NCI-H748 treated with DMSO at 0.1 percent for 48 hours (cell line): Measurements from ENCODE around the gene VIPR1.
"Not testable (repeated sequence)": the region's sequence is repeated elsewhere in the genome, so short reads cannot be mapped to it uniquely, and the experiment has no call there.

Source experiments
- DNase-seq: peaks from one replicate; lab custom pipeline; 2025; lab: John Stamatoyannopoulos, UW

VIPR1 gene

GRCh38 chr3:42533161-42533897, 30.9 kb downstream of the VIPR1 start:
- DNase-seq, result no peak

- DNase-seq, result no peak
Measured at GRCh38 chr3:42535981-42536784, 33.7 kb downstream of the VIPR1 start.

GRCh38 chr3:42537350-42537749, 34.9 kb downstream of the VIPR1 start:
- no peak for DNase-seq

GRCh38 chr3:42539871-42540714, 37.6 kb downstream of the VIPR1 start:
- no peak for DNase-seq

- DNase-seq, result no peak
Measured at GRCh38 chr3:42541079-42541478, 38.6 kb downstream of the VIPR1 start.

- DNase-seq, result peak; percentile 24
Measured at GRCh38 chr3:42544492-42545283, 42.2 kb downstream of the VIPR1 start.

- DNase-seq, result no peak
Measured at GRCh38 chr3:42545284-42545900, 42.9 kb downstream of the VIPR1 start.

- no peak for DNase-seq
Measured at GRCh38 chr3:42546691-42547213, 44.3 kb downstream of the VIPR1 start.

GRCh38 chr3:42547401-42547945, 45.0 kb downstream of the VIPR1 start:
- no peak for DNase-seq

- DNase-seq, result no peak
Measured at GRCh38 chr3:42549131-42549530, 46.7 kb downstream of the VIPR1 start.

- no peak for DNase-seq
Measured at GRCh38 chr3:42550250-42550649, 47.8 kb downstream of the VIPR1 start.

- DNase-seq, result no peak
Measured at GRCh38 chr3:42552830-42553229, 50.4 kb downstream of the VIPR1 start.

GRCh38 chr3:42556089-42556632, 53.7 kb downstream of the VIPR1 start:
- DNase-seq, result no peak

GRCh38 chr3:42556817-42557216, 54.4 kb downstream of the VIPR1 start:
- DNase-seq, result not testable (repeated sequence)

- DNase-seq, result no peak
Measured at GRCh38 chr3:42557854-42558253, 55.4 kb downstream of the VIPR1 start.

- DNase-seq, result no peak
Measured at GRCh38 chr3:42562047-42562907, 59.8 kb downstream of the VIPR1 start.

- DNase-seq, result no peak
Measured at GRCh38 chr3:42569593-42570142, 67.2 kb downstream of the VIPR1 start.

- DNase-seq, result no peak
Measured at GRCh38 chr3:42572278-42572677, 69.8 kb downstream of the VIPR1 start.

- DNase-seq, result no peak
Measured at GRCh38 chr3:42575137-42575741, 72.8 kb downstream of the VIPR1 start.
